CD4-positive, alpha-beta T cell (primary cell): ENCODE results near the gene ATXN3L. TPM values are rescaled to one million over a fixed set of nuclear protein-coding genes. Genes with fewer than 3 reads are reported as not detected.

Source experiments
- ATAC-seq: fragments of 200-7000 bp; cut with Tn5 transposase; one replicate; pipeline ENCODE4 v1.10.0; 2022; ENCODE audit warnings: mild to moderate bottlenecking; ENCODE audit not compliant: poor library complexity
- CTCF ChIA-PET: fragments of 350-600 bp; sonication (Branson Sonifier 250); formaldehyde crosslinking; loops from one replicate; lab custom pipeline; 2021; ENCODE audit warnings: antibody characterized with exemption, inconsistent platforms; lab: Charles Lee
- POLR2A ChIA-PET: fragments of 350-600 bp; sonication (Branson Sonifier 250); formaldehyde crosslinking; loops from one replicate; lab custom pipeline; 2021; ENCODE audit warnings: antibody characterized with exemption, inconsistent platforms; lab: Charles Lee
- DNase-seq, 14 experiments: peaks; one replicate each; pipeline ENCODE4 v3.0.0-alpha.2; 2013 to 2020; ENCODE audit warnings: mixed read lengths in 2 of 14
- H3K27ac ChIP-seq, 2 donors: one replicate each; pipeline versions ENCODE4 v1.5.1 to v1.7.0; 2013; ENCODE audit warnings: low read length in 2 of 2, low read depth in 1 of 2, mild to moderate bottlenecking in 1 of 2
- H3K27me3 ChIP-seq, 2 experiments: 1 replicate in 1 of 2; 2 replicates in 1 of 2; pipeline versions ENCODE4 v1.6.1 to v1.7.0; 2013; ENCODE audit warnings: low read length in 2 of 2, control low read depth in 1 of 2, mild to moderate bottlenecking in 1 of 2, moderate library complexity in 1 of 2; ENCODE audit not compliant: insufficient read depth in 2 of 2, control insufficient read depth in 1 of 2
- H3K36me3 ChIP-seq: one replicate; pipeline ENCODE4 v1.6.1; 2013; ENCODE audit warnings: low read length, control low read depth; ENCODE audit not compliant: insufficient read depth
- H3K4me1 ChIP-seq: one replicate; pipeline ENCODE4 v1.6.1; 2013; ENCODE audit warnings: low read length, control low read depth; ENCODE audit not compliant: insufficient read depth
- H3K4me3 ChIP-seq: one replicate; pipeline ENCODE4 v1.5.1; 2013; ENCODE audit warnings: mild to moderate bottlenecking, low read length, moderate library complexity
- H3K9me3 ChIP-seq, 2 experiments: 1 replicate in 1 of 2; 2 replicates in 1 of 2; pipeline versions ENCODE4 v1.6.1 to v1.7.0; 2013; ENCODE audit warnings: low read length in 2 of 2, mild to moderate bottlenecking in 2 of 2, control low read depth in 1 of 2, moderate library complexity in 1 of 2; ENCODE audit not compliant: control insufficient read depth in 1 of 2, insufficient read depth in 1 of 2
- H3K27ac Mint-ChIP-seq: one replicate; pipeline ENCODE4 v1.8.0; 2020; ENCODE audit warnings: mixed read lengths
- H3K27me3 Mint-ChIP-seq: one replicate; pipeline ENCODE4 v1.8.0; 2021; ENCODE audit warnings: mixed read lengths
- H3K36me3 Mint-ChIP-seq: one replicate; pipeline ENCODE4 v1.8.0; 2021; ENCODE audit warnings: low read depth, mixed read lengths
- H3K4me1 Mint-ChIP-seq: one replicate; pipeline ENCODE4 v1.8.0; 2021; ENCODE audit warnings: low read depth, mixed read lengths
- H3K4me3 Mint-ChIP-seq: one replicate; pipeline ENCODE4 v1.8.0; 2020; ENCODE audit warnings: mild to moderate bottlenecking, mixed read lengths
- H3K9me3 Mint-ChIP-seq: one replicate; pipeline ENCODE4 v1.8.0; 2020; ENCODE audit warnings: mixed read lengths
- CTCF ChIP-seq: fragments of 200-600 bp; IDR thresholded peaks from one replicate; pipeline ENCODE4 v1.8.0; 2022; ENCODE audit warnings: antibody characterized with exemption, mild to moderate bottlenecking
- intact Hi-C, 2 experiments: fragments of 100-400 bp; cut with DNase I in 1 of 2; cut with micrococcal nuclease in 1 of 2; formaldehyde crosslinking; loops; one replicate each; pipeline versions ENCODE4 v1.15.1 to v1.9.0; 2023 to 2025; cut with DNase I, micrococcal nuclease
- total RNA-seq, 174 experiments: library from RNA in 2 of 174; stranded (reverse) in 2 of 174; gene quantifications; one replicate each; pipeline ENCODE4 v1.2.3 and lab custom pipeline; 2021 to 2026

The ATXN3L gene
- total RNA-seq, 2 experiments from 2014 or later, result not detected

DNA sequence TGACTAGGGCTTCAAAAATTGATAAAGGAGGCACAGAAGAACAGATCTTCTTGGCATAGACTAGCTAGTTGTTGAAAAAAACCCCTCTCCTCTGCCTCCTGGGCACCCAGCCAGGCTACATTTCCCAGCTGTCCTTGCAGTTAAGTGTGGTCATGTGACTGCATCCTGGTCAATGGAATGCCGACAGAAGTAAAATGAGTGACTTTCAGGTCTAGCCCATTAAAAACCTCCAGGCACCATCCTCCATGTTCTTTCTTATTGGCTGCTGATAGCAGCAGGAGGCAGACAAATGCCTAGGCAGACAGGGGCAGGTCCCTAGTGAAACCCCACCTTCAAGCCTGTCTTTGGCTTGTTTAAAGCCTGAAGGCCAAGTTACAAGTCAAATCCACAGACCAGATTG lies 35.3 kb downstream of the ATXN3L start:
- Histone ChIP-seq H3K4me1 (no peaks in the 10 kb centered on the region), H3K4me3 (no peak overlapping the region), H3K27me3 (no peaks in the 10 kb centered on the region), H3K36me3 (no peaks in the 10 kb centered on the region), H3K9me3 (peaks cover 0 to 8% of the 10 kb centered on the region in 2 experiments), H3K27ac (no peak overlapping the region)
- Mint-ChIP-seq H3K4me3 (no peak overlapping the region), H3K4me1 (no peaks in the 10 kb centered on the region), H3K27me3 (no peaks in the 10 kb centered on the region), H3K36me3 (no peaks in the 10 kb centered on the region), H3K27ac (no peak overlapping the region), H3K9me3 (no peaks in the 10 kb centered on the region)
- DNase-seq, result no peak
- ATAC-seq, result no peak
- TF ChIP-seq CTCF, result no peak
- intact Hi-C loops, result no loop called here
- ChIA-PET CTCF (no interaction called here), POLR2A (no interaction called here)

- ATAC-seq (no peak), DNase-seq (no peak)
- Mint-ChIP-seq H3K4me1 (no peaks in the 10 kb centered on the region), H3K27ac (no peak overlapping the region), H3K4me3 (no peak overlapping the region), H3K9me3 (no peaks in the 10 kb centered on the region), H3K27me3 (no peaks in the 10 kb centered on the region), H3K36me3 (no peaks in the 10 kb centered on the region)
- ChIA-PET CTCF (no interaction called here), POLR2A (no interaction called here)
- Histone ChIP-seq H3K4me1 (no peaks in the 10 kb centered on the region), H3K36me3 (no peaks in the 10 kb centered on the region), H3K9me3 (peaks cover 0 to 8% of the 10 kb centered on the region in 2 experiments), H3K27ac (no peak overlapping the region), H3K4me3 (no peak overlapping the region), H3K27me3 (no peaks in the 10 kb centered on the region)
- no peak for TF ChIP-seq CTCF
- intact Hi-C loops, result no loop called here
Observed at GRCh38 chrX:13283950-13284546, 35.8 kb downstream of the ATXN3L start.

- H3K4me3 Mint-ChIP-seq, result no peak overlapping the region
- H3K4me1 Mint-ChIP-seq, result no peaks in the 10 kb centered on the region
- no peak for ATAC-seq
- H3K27ac Mint-ChIP-seq, result no peak overlapping the region
- no peaks in the 10 kb centered on the region for H3K36me3 Mint-ChIP-seq
- no peaks in the 10 kb centered on the region for H3K9me3 Mint-ChIP-seq
- no peaks in the 10 kb centered on the region for H3K27me3 ChIP-seq
- H3K4me3 ChIP-seq, result no peak overlapping the region
- H3K36me3 ChIP-seq, result no peaks in the 10 kb centered on the region
- POLR2A ChIA-PET, result no interaction called here
- H3K27me3 Mint-ChIP-seq, result no peaks in the 10 kb centered on the region
- no peak overlapping the region for H3K27ac ChIP-seq
- peaks cover 0 to 8% of the 10 kb centered on the region in 2 experiments for H3K9me3 ChIP-seq
- TF ChIP-seq CTCF, result no peak
- intact Hi-C loops, result no loop called here
- DNase-seq, result no peak
- no peaks in the 10 kb centered on the region for H3K4me1 ChIP-seq
- CTCF ChIA-PET, result no interaction called here
Observed at GRCh38 chrX:13283512-13283911, 36.3 kb downstream of the ATXN3L start.
